ENCODE data around the gene EIF2AK3. TPM values are rescaled to one million over a fixed set of nuclear protein-coding genes. Genes with fewer than 3 reads are reported as not detected.

EIF2AK3 gene
- total and polyA plus RNA-seq, 2 of the 13 experiments (the other 11 are each of a cell fraction or from before 2014, with no cell fraction given) = 10.3 to 30.6 TPM

DNA sequence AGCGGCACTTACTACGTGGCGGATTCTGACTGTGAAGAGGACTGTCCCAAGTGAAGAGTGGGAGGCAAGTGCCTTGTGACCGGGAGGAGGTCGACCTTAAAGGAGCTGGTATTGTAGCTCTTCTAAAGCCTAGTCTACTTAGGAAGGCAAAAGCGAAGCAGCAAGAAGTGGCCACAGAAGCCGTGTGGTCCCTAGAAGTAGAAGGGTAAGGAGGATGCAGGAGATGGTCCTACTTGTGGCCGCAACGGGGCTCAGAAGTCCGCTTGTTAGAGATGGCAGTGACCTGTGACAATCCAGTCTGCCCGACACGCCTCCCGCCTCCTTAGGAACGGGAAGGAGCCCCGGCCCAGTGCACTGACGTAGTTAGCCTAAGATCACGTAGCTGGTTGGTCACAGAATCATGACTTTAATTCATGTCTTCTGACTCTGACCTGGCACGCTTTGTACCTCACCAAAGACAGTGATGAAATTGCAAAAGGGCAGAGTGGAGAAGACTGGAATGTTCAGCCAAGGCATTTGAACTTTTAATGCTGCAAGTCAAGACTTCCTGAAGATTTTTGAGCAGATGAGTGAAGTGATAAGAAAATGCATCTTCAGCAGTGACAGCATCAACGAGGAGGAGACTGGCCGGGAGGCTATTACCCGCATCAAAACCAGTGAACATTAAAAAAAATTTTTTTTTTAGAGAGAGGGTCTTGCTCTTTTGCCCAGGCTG is 749 bp upstream of the EIF2AK3 start (continued):
- TF ChIP-seq, protein P1, sequence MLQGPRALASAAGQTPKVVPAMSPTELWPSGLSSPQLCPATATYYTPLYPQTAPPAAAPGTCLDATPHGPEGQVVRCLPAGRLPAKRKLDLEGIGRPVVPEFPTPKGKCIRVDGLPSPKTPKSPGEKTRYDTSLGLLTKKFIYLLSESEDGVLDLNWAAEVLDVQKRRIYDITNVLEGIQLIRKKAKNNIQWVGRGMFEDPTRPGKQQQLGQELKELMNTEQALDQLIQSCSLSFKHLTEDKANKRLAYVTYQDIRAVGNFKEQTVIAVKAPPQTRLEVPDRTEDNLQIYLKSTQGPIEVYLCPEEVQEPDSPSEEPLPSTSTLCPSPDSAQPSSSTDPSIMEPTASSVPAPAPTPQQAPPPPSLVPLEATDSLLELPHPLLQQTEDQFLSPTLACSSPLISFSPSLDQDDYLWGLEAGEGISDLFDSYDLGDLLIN (CRISPR knock-in tag; IDR thresholded peaks at IDR 0.05; ENCODE audit: borderline replicate concordance) = no peak
- no peak for TF ChIP-seq NFIB (CRISPR knock-in tag; IDR thresholded peaks at IDR 0.05; ENCODE audit: borderline replicate concordance)
- no peak for TF ChIP-seq ZNF329 (CRISPR knock-in tag; IDR thresholded peaks at IDR 0.05; ENCODE audit: low read depth)
- TF ChIP-seq ARID2 (CRISPR knock-in tag; IDR thresholded peaks at IDR 0.05; ENCODE audit: borderline replicate concordance) = peak; percentile 68; the same call in 1 of the 2 replicates
- TF ChIP-seq NCOR1 (IDR thresholded peaks at IDR 0.05; ENCODE audit: borderline replicate concordance, low read length) = peak; percentile 12; the same call in 1 of the 2 replicates
- TF ChIP-seq CCAR2 (optimal IDR thresholded peaks at IDR 0.05; ENCODE audit: low read depth, low read length) = no peak
- TF ChIP-seq HIVEP1 (CRISPR knock-in tag; IDR thresholded peaks at IDR 0.05) = 0 out of 2 replicates have a peak, but pooled peaks have one; percentile 14
- TF ChIP-seq SOX13 (IDR thresholded peaks at IDR 0.05) = no peak; the same call in 1 of the 2 replicates
- TF ChIP-seq SOX13 (CRISPR knock-in tag; conservative IDR thresholded peaks at IDR 0.05 in 1 of 2, IDR thresholded peaks at IDR 0.05 in 1 of 2) = peak; percentile 28 to 41; a peak in 1 of 4 replicates
- TF ChIP-seq, protein P2, sequence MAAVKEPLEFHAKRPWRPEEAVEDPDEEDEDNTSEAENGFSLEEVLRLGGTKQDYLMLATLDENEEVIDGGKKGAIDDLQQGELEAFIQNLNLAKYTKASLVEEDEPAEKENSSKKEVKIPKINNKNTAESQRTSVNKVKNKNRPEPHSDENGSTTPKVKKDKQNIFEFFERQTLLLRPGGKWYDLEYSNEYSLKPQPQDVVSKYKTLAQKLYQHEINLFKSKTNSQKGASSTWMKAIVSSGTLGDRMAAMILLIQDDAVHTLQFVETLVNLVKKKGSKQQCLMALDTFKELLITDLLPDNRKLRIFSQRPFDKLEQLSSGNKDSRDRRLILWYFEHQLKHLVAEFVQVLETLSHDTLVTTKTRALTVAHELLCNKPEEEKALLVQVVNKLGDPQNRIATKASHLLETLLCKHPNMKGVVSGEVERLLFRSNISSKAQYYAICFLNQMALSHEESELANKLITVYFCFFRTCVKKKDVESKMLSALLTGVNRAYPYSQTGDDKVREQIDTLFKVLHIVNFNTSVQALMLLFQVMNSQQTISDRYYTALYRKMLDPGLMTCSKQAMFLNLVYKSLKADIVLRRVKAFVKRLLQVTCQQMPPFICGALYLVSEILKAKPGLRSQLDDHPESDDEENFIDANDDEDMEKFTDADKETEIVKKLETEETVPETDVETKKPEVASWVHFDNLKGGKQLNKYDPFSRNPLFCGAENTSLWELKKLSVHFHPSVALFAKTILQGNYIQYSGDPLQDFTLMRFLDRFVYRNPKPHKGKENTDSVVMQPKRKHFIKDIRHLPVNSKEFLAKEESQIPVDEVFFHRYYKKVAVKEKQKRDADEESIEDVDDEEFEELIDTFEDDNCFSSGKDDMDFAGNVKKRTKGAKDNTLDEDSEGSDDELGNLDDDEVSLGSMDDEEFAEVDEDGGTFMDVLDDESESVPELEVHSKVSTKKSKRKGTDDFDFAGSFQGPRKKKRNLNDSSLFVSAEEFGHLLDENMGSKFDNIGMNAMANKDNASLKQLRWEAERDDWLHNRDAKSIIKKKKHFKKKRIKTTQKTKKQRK (IDR thresholded peaks at IDR 0.05; ENCODE audit: low read length) = no peak
- no peak for TF ChIP-seq ZNF496 (CRISPR knock-in tag; IDR thresholded peaks at IDR 0.05; ENCODE audit: insufficient replicate concordance)
- TF ChIP-seq, protein P3, sequence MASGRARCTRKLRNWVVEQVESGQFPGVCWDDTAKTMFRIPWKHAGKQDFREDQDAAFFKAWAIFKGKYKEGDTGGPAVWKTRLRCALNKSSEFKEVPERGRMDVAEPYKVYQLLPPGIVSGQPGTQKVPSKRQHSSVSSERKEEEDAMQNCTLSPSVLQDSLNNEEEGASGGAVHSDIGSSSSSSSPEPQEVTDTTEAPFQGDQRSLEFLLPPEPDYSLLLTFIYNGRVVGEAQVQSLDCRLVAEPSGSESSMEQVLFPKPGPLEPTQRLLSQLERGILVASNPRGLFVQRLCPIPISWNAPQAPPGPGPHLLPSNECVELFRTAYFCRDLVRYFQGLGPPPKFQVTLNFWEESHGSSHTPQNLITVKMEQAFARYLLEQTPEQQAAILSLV (CRISPR knock-in tag; IDR thresholded peaks at IDR 0.05; ENCODE audit: borderline replicate concordance) = no peak
- TF ChIP-seq BRCA1 (CRISPR knock-in tag; IDR thresholded peaks at IDR 0.05) = no peak
- TF ChIP-seq, protein P4, sequence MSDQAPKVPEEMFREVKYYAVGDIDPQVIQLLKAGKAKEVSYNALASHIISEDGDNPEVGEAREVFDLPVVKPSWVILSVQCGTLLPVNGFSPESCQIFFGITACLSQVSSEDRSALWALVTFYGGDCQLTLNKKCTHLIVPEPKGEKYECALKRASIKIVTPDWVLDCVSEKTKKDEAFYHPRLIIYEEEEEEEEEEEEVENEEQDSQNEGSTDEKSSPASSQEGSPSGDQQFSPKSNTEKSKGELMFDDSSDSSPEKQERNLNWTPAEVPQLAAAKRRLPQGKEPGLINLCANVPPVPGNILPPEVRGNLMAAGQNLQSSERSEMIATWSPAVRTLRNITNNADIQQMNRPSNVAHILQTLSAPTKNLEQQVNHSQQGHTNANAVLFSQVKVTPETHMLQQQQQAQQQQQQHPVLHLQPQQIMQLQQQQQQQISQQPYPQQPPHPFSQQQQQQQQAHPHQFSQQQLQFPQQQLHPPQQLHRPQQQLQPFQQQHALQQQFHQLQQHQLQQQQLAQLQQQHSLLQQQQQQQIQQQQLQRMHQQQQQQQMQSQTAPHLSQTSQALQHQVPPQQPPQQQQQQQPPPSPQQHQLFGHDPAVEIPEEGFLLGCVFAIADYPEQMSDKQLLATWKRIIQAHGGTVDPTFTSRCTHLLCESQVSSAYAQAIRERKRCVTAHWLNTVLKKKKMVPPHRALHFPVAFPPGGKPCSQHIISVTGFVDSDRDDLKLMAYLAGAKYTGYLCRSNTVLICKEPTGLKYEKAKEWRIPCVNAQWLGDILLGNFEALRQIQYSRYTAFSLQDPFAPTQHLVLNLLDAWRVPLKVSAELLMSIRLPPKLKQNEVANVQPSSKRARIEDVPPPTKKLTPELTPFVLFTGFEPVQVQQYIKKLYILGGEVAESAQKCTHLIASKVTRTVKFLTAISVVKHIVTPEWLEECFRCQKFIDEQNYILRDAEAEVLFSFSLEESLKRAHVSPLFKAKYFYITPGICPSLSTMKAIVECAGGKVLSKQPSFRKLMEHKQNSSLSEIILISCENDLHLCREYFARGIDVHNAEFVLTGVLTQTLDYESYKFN (CRISPR knock-in tag; conservative IDR thresholded peaks at IDR 0.05) = peak; percentile 44; the same call in 1 of the 2 replicates
- no peak for TF ChIP-seq CBX5 (CRISPR knock-in tag; IDR thresholded peaks at IDR 0.05; ENCODE audit: borderline replicate concordance)
- TF ChIP-seq ZNF790 (CRISPR knock-in tag; IDR thresholded peaks at IDR 0.05; ENCODE audit: borderline replicate concordance) = no peak
- TF ChIP-seq KDM6A (CRISPR knock-in tag; IDR thresholded peaks at IDR 0.05; ENCODE audit: low read depth) = no peak
